Measurements from ENCODE around the gene NID1. TPM values are rescaled to one million over a fixed set of nuclear protein-coding genes. Genes with fewer than 3 reads are reported as not detected.
A peak's percentile ranks its signal among the peaks of the same experiment; 100 is the strongest.

NID1 gene
- total RNA-seq, 4 donors from 2014 or later = 139 to 322 (median 244) TPM

DNA sequence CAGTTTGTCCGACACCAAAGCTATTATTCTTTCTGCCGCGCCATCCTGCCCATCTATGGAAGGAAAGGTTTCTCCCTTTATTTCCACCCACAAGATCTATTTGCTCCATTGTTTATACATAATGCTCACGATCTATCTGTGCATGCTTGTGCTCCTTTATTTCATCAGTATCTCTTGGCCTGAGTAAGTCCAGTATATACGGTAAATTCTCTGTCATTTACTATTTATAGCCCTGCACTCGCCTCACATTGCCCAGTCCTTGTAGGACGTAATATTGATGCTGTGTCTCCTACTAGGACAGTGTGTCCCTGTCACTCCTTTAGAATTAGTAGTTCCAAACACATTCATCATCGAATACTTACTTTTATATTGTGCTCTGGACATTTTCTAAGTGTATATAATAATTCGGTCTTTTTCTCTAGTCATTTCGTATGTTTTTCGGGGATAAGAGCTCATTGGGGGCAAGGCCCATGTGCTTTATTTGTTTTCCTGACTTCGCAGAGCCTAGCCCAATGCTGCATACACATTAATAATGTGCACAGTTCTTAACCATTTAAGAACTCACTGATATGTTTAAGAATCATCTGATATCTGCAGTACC lies 3.1 kb upstream of the NID1 start:
- Histone ChIP-seq H3K27ac (peak overlapping the region; percentile 93 to 100 (median 98)), H3K4me3 (peak overlapping the region; percentile 16 to 27), H3K36me3 (no peaks in the 10 kb centered on the region), H3K27me3 (no peaks in the 10 kb centered on the region), H3K9me3 (peaks cover 0 to 7% (median 0%) of the 10 kb centered on the region in 3 donors), H3K4me1 (peaks cover 0 to 44% (median 0%) of the 10 kb centered on the region in 3 donors)
- ATAC-seq = peak; percentile 60
- WGBS, 2 donors (ENCODE audit: low coverage in 1 of 2) = 15 to 16% methylated on average over 12 of the region's 12 CpGs
- TF ChIP-seq, protein P1, sequence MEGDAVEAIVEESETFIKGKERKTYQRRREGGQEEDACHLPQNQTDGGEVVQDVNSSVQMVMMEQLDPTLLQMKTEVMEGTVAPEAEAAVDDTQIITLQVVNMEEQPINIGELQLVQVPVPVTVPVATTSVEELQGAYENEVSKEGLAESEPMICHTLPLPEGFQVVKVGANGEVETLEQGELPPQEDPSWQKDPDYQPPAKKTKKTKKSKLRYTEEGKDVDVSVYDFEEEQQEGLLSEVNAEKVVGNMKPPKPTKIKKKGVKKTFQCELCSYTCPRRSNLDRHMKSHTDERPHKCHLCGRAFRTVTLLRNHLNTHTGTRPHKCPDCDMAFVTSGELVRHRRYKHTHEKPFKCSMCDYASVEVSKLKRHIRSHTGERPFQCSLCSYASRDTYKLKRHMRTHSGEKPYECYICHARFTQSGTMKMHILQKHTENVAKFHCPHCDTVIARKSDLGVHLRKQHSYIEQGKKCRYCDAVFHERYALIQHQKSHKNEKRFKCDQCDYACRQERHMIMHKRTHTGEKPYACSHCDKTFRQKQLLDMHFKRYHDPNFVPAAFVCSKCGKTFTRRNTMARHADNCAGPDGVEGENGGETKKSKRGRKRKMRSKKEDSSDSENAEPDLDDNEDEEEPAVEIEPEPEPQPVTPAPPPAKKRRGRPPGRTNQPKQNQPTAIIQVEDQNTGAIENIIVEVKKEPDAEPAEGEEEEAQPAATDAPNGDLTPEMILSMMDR (IDR thresholded peaks at IDR 0.05) = no peak
- peak; percentile 98 for TF ChIP-seq EP300 (IDR thresholded peaks at IDR 0.05)
- TF ChIP-seq POLR2A (IDR thresholded peaks at IDR 0.05) = no peak
- peak; percentile 99 for TF ChIP-seq POLR2AphosphoS5 (IDR thresholded peaks at IDR 0.05)

DNA sequence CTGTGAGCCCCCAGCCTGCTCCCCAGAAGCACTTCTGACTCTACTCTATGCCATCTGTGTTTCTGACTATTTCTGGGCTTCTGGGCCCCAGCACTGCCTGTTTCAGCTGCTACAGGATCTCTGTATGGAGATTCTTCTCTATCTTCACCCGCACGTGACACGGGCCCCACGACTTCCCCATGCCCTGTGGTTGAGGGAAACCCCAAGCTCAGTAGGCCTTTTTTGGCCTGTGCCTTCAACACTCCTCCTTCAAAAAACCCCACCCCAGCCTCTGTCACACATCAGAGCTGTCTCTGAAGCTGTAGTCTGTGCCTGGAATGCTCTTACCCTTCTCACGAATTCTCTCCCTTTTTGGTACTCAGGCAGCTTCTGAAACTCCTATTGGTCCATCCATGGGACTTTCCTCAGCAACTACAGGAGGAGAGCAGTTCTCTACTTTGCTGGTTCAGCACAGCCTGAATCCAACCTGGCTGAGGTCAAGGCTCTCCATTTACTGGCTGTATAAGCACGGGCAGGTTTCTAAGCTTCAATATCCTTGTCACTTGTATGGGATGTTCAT lies 2.0 kb upstream of the NID1 start:
- ATAC-seq = peak; percentile 62
- Histone ChIP-seq H3K36me3 (no peaks in the 10 kb centered on the region), H3K4me1 (peaks cover 0 to 54% (median 0%) of the 10 kb centered on the region in 3 donors), H3K27ac (peak overlapping the region; percentile 93 to 100 (median 98)), H3K27me3 (no peaks in the 10 kb centered on the region), H3K4me3 (peak overlapping the region; percentile 16 to 100), H3K9me3 (peaks cover 0 to 7% (median 0%) of the 10 kb centered on the region in 3 donors)
- WGBS, 2 donors (ENCODE audit: low coverage in 1 of 2) = 44 to 52% methylated on average over 4 to 5 of the region's 6 CpGs
- TF ChIP-seq POLR2A (IDR thresholded peaks at IDR 0.05) (peak; percentile 18 to 34), POLR2AphosphoS5 (IDR thresholded peaks at IDR 0.05) (peak; percentile 87), EP300 (IDR thresholded peaks at IDR 0.05) (no peak)

DNA sequence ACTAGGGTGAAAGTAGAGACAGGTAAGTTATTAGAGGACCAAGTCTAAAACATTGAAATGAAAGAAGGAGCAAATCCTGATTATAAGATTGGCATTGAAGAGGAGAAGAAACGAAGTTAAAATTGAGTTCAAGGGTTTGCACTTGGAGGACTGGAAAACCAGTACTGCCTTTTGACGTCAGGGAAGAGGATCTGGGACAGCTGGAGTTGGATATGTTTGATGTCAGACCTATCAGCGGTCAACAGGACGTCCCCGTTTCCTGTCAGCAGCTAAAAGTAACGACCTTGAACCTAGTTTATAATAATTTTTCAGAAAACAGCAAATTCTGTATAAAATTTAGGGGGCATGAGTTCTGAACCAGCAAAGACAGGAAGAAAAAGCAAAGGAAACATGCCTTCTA lies 1.2 kb upstream of the NID1 start:
- ATAC-seq = no peak
- Histone ChIP-seq H3K9me3 (peaks cover 0 to 7% (median 0%) of the 10 kb centered on the region in 3 donors), H3K36me3 (peaks cover 0 to 4% of the 10 kb centered on the region in 2 donors), H3K27me3 (no peaks in the 10 kb centered on the region), H3K27ac (peak overlapping the region; percentile 93 to 100 (median 98)), H3K4me1 (peaks cover 0 to 63% (median 3%) of the 10 kb centered on the region in 3 donors), H3K4me3 (peak overlapping the region; percentile 73 to 100)
- TF ChIP-seq POLR2A (IDR thresholded peaks at IDR 0.05) (no peak), EP300 (IDR thresholded peaks at IDR 0.05) (peak; percentile 26), POLR2AphosphoS5 (IDR thresholded peaks at IDR 0.05) (peak; percentile 34)
- TF ChIP-seq, protein P1 (IDR thresholded peaks at IDR 0.05) = no peak
- 27 to 29% methylated on average over 6 of the region's 6 CpGs for WGBS, 2 donors (ENCODE audit: low coverage in 1 of 2)

DNA sequence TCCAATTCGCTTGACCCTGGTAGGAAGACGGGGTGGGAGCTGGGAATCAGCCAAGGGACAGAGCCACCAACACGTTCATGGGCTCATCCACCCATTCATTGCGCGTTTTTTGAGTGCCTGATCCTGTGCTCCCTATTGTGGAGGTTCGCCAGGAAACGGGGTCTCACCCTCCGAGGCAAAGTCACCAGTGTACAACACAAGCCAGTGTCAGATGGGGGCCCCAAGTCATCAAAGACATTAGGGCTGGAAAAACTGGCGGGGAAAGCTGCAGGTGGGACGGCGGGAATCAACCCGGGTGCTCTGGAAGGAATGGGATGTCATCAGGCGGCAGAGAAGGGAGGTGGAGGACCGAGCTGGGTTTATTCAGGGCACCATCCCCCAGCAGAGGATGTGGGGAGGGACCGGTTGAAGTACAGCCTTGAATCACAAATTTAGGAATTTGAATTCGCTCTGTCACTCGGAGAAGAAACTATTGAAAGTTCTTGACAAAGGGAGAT lies 667 bp upstream of the NID1 start:
- peak overlapping the region; percentile 73 to 100 for H3K4me3 ChIP-seq
- no peak for ATAC-seq
- no peak for TF ChIP-seq POLR2A (IDR thresholded peaks at IDR 0.05)
- no peaks in the 10 kb centered on the region for H3K27me3 ChIP-seq
- 18 to 50% methylated on average over 9 of the region's 17 CpGs for WGBS, 2 donors (ENCODE audit: low coverage in 1 of 2)
- H3K9me3 ChIP-seq = peaks cover 0 to 3% (median 0%) of the 10 kb centered on the region in 3 donors
- peak overlapping the region; percentile 93 to 100 (median 98) for H3K27ac ChIP-seq
- peaks cover 0 to 9% of the 10 kb centered on the region in 2 donors for H3K36me3 ChIP-seq
- H3K4me1 ChIP-seq = peaks cover 0 to 67% (median 6%) of the 10 kb centered on the region in 3 donors

DNA sequence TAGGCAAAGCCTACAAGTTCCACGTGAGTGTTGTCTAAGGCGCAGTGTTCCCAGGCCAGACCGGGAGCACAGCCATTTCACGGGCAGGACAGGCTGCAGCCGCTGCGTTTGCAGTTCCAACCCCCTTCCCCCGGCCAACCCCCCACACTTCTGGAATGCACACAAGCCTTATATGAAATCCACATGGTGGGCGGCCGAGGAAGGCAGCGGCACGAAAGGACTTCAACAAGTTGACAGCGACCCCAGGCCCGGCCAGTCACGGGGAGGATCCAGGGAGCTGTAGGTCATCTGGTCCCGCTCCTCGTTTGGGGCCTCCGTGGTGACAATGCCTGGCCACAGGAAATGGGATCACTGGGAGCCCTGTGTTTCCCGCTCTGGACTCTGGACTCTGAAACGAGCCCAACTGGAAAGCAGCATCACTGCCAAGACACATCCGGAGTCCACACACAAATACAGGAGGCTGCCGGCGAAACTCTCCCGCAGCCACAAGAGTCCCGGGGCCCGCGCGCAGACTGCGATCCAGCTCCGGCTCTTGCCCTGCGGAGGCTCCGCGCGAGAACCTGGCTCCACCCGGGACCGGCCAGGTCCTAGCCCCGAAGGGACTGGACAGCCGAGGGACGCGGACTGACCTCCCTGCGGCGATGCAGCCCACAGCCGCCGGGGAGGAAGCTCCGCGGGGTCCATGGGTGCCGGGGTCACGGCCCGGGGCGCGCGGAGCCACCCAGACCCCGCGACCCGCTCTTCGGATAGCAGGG lies 794 bp downstream of the NID1 start:
- H3K36me3 ChIP-seq = peaks cover 0 to 14% of the 10 kb centered on the region in 2 donors
- peak overlapping the region; percentile 73 to 100 for H3K4me3 ChIP-seq
- TF ChIP-seq POLR2A (IDR thresholded peaks at IDR 0.05) = peak; percentile 55 to 64
- peak; percentile 75 for TF ChIP-seq POLR2AphosphoS5 (IDR thresholded peaks at IDR 0.05)
- TF ChIP-seq, protein P1 (IDR thresholded peaks at IDR 0.05) = no peak
- peaks cover 0 to 82% (median 12%) of the 10 kb centered on the region in 3 donors for H3K4me1 ChIP-seq
- no peaks in the 10 kb centered on the region for H3K27me3 ChIP-seq
- whole genome bisulfite sequencing, 2 donors (ENCODE audit: low coverage in 1 of 2) = no CpG with 5 or more reads among the region's 55 CpGs
- H3K27ac ChIP-seq = peak overlapping the region; percentile 93 to 100 (median 98)
- ATAC-seq = peak; percentile 44
- no peaks in the 10 kb centered on the region for H3K9me3 ChIP-seq

Data from gastroesophageal sphincter (tissue), 4 donors.